ENCODE data around the gene CTH.

- TF ChIP-seq CTCF (IDR thresholded peaks at IDR 0.05), result peak; percentile 51 to 63 (median 52)
- no peak for TF ChIP-seq POLR2A (IDR thresholded peaks at IDR 0.05)
Observed at GRCh38 chr1:70487910-70488665, 77.0 kb downstream of the CTH start.

All from right lobe of liver (tissue), 4 donors.